Measurements from ENCODE around the gene ACTMAP. TPM values are rescaled to one million over a fixed set of nuclear protein-coding genes. Genes with fewer than 3 reads are reported as not detected.

The ACTMAP gene
- total RNA-seq, 1 experiment from 2014 or later = 27.7 TPM

GRCh38 chr19:40717325-40717879 is 32.9 kb downstream of the ACTMAP start:
- Histone ChIP-seq H3K23ac (ENCODE audit: insufficient read length, low read depth, low read length) (no peak overlapping the region), H4K8ac (replicated peaks; ENCODE audit: insufficient read length, low read depth, low read length) (no peak overlapping the region), H3K9ac (ENCODE audit: extremely low read depth, insufficient read length, low read length) (peak overlapping the region; percentile 85), H3K14ac (ENCODE audit: insufficient read depth, low read length) (peak overlapping the region; percentile 88), H3K27ac (ENCODE audit: insufficient read length, low read depth, low read length) (no peak overlapping the region), H4K5ac (ENCODE audit: insufficient read length, low read depth, low read length) (no peak overlapping the region), H3K4ac (ENCODE audit: low read depth, low read length) (no peak overlapping the region), H3K4me2 (ENCODE audit: insufficient read depth, insufficient read length, low read length) (peak overlapping the region; percentile 90), H3K4me1 (ENCODE audit: insufficient read depth, low read length) (no peaks in the 10 kb centered on the region; the same call in 1 of the 2 replicates), H2AK5ac (ENCODE audit: insufficient read length, low read length) (no peak overlapping the region), H3K9me3 (ENCODE audit: control insufficient read depth, low read depth, low read length) (no peaks in the 10 kb centered on the region), H3K27me3 (ENCODE audit: insufficient read depth, low read length) (no peaks in the 10 kb centered on the region), H2BK15ac (ENCODE audit: low read depth, low read length) (no peak overlapping the region), H4K91ac (ENCODE audit: insufficient read length, low read depth, low read length) (no peak overlapping the region), H3K79me1 (ENCODE audit: insufficient read depth, low read depth, low read length, poor library complexity, severe bottlenecking) (no peaks in the 10 kb centered on the region), H3K23me2 (ENCODE audit: insufficient read length, low read depth, low read length, poor library complexity, severe bottlenecking) (peaks cover 32% of the 10 kb centered on the region), H2BK12ac (ENCODE audit: insufficient read length, low read depth, low read length) (peak overlapping the region; percentile 77), H3T11ph (ENCODE audit: low read length) (no peak overlapping the region), H4K20me1 (ENCODE audit: control insufficient read depth, insufficient read depth, insufficient read length) (no peaks in the 10 kb centered on the region), H2AFZ (ENCODE audit: low read length) (no peak overlapping the region), H3K18ac (ENCODE audit: insufficient read length, low read depth, low read length) (peak overlapping the region; percentile 67), H2BK20ac (ENCODE audit: low read depth, low read length, poor library complexity, severe bottlenecking) (no peak overlapping the region), H2BK120ac (ENCODE audit: low read depth, low read length, poor library complexity, severe bottlenecking) (no peak overlapping the region), H2BK5ac (ENCODE audit: insufficient read length, low read length) (no peak overlapping the region), H3K56ac (ENCODE audit: insufficient read length, low read depth, low read length) (no peak overlapping the region), H3K79me2 (ENCODE audit: insufficient read depth, low read length) (no peaks in the 10 kb centered on the region; the same call in 1 of the 2 replicates)
- peaks cover 27 to 44% of the 10 kb centered on the region in 2 experiments for H3K4me1 Mint-ChIP-seq
- H3K9me3 Mint-ChIP-seq = no peaks in the 10 kb centered on the region; a peak in 1 of 5 replicates
- no peak for DNase-seq
- TF ChIP-seq, protein P1, sequence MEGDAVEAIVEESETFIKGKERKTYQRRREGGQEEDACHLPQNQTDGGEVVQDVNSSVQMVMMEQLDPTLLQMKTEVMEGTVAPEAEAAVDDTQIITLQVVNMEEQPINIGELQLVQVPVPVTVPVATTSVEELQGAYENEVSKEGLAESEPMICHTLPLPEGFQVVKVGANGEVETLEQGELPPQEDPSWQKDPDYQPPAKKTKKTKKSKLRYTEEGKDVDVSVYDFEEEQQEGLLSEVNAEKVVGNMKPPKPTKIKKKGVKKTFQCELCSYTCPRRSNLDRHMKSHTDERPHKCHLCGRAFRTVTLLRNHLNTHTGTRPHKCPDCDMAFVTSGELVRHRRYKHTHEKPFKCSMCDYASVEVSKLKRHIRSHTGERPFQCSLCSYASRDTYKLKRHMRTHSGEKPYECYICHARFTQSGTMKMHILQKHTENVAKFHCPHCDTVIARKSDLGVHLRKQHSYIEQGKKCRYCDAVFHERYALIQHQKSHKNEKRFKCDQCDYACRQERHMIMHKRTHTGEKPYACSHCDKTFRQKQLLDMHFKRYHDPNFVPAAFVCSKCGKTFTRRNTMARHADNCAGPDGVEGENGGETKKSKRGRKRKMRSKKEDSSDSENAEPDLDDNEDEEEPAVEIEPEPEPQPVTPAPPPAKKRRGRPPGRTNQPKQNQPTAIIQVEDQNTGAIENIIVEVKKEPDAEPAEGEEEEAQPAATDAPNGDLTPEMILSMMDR (conservative IDR thresholded peaks at IDR 0.05) = no peak
- H3K4me3 Mint-ChIP-seq = peak overlapping the region; percentile 93 to 94
- WGBS (ENCODE audit: extremely low coverage, insufficient read length, low lambda C conversion rate) = no CpG with 5 or more reads among the region's 20 CpGs
- H3K27me3 Mint-ChIP-seq (ENCODE audit: low read depth) = no peaks in the 10 kb centered on the region
- H3K27ac Mint-ChIP-seq = peak overlapping the region in 2 of 3 experiments; percentile 85 to 88; a peak in 4 of 7 replicates
- H3K36me3 Mint-ChIP-seq (ENCODE audit: insufficient read depth in 1 of 3, low read depth in 3 of 3) = peaks cover 10 to 22% (median 20%) of the 10 kb centered on the region in 3 experiments

Data from H9 (cell line).